ENCODE data around the gene WWOX. TPM values are rescaled to one million over a fixed set of nuclear protein-coding genes. Genes with fewer than 3 reads are reported as not detected.

The WWOX gene
- total and polyA plus RNA-seq, 2 of the 4 experiments (the other 2 are of a cell fraction): 2.7 to 5.4 TPM

GRCh38 chr16:78306361-78306760, 206.9 kb downstream of the WWOX start:
- Histone ChIP-seq H3K27ac (ENCODE audit: insufficient read depth, low read length) (no peak overlapping the region), H3K9ac (ENCODE audit: low read depth, low read length) (no peak overlapping the region), H2AK9ac (replicated peaks; ENCODE audit: low read depth, low read length, poor library complexity) (no peak overlapping the region), H3K23ac (ENCODE audit: low read depth, low read length) (no peak overlapping the region), H4K91ac (ENCODE audit: insufficient read depth, low read depth, low read length) (no peak overlapping the region), H2AK5ac (ENCODE audit: low read depth, low read length) (no peak overlapping the region), H3K36me3 (ENCODE audit: control insufficient read depth, insufficient read depth, low read length) (no peaks in the 10 kb centered on the region), H3K27me3 (ENCODE audit: control insufficient read depth, insufficient read depth, low read length) (no peaks in the 10 kb centered on the region), H4K20me1 (ENCODE audit: insufficient read depth, low read length) (no peaks in the 10 kb centered on the region), H2BK20ac (ENCODE audit: low read depth, low read length) (no peak overlapping the region), H2BK120ac (ENCODE audit: low read depth, low read length) (no peak overlapping the region), H2BK5ac (ENCODE audit: low read depth, low read length, poor library complexity, severe bottlenecking) (no peak overlapping the region), H4K8ac (ENCODE audit: low read depth in 2 of 2, low read length in 2 of 2) (no peak overlapping the region), H3K79me1 (ENCODE audit: low read depth in 1 of 2, low read length in 2 of 2) (no peaks in the 10 kb centered on the region), H3K4me1 (ENCODE audit: control insufficient read depth, insufficient read depth, low read length) (peaks cover 2% of the 10 kb centered on the region; the same call in 1 of the 2 replicates), H3K4me3 (ENCODE audit: insufficient read depth, low read depth, low read length) (no peak overlapping the region), H4K5ac (ENCODE audit: low read depth, low read length) (no peak overlapping the region), H2BK15ac (ENCODE audit: low read depth, low read length) (no peak overlapping the region), H3K56ac (ENCODE audit: extremely low read depth, insufficient read depth, low read length) (no peak overlapping the region), H3K4ac (ENCODE audit: low read depth, low read length) (no peak overlapping the region), H3K9me3 (ENCODE audit: control insufficient read depth, insufficient read depth, low read length) (peaks cover 7% of the 10 kb centered on the region), H3K4me2 (ENCODE audit: low read depth, low read length) (no peak overlapping the region), H3K18ac (ENCODE audit: low read depth, low read length) (no peak overlapping the region), H3K9me1 (ENCODE audit: insufficient read depth, low read length) (no peaks in the 10 kb centered on the region), H3K14ac (replicated peaks; ENCODE audit: low read depth, low read length) (no peak overlapping the region), H2AFZ (replicated peaks; ENCODE audit: low read length, poor library complexity) (no peak overlapping the region)
- CTCF ChIA-PET: no interaction called here
- dilution Hi-C loops (cut with HindIII; ENCODE audit: low sequenced_read_pairs, unreplicated experiment) (no loop called here), intact Hi-C loops (cut with micrococcal nuclease) (no loop called here), in situ Hi-C loops (cut with MboI; ENCODE audit: low sequenced_read_pairs) (no loop called here)
- TF ChIP-seq MXI1 (IDR thresholded peaks at IDR 0.05; ENCODE audit: borderline replicate concordance, low read depth, low read length) (no peak), SMC3 (IDR thresholded peaks at IDR 0.05; ENCODE audit: low read depth, low read length) (no peak), RFX5 (IDR thresholded peaks at IDR 0.05; ENCODE audit: low read depth, low read length) (no peak), BHLHE40 (IDR thresholded peaks at IDR 0.05; ENCODE audit: low read depth, low read length) (no peak), CTCF (conservative IDR thresholded peaks at IDR 0.05; ENCODE audit: low read depth, low read length) (no peak), RCOR1 (IDR thresholded peaks at IDR 0.05; ENCODE audit: insufficient replicate concordance, low read length) (no peak), MAZ (IDR thresholded peaks at IDR 0.05; ENCODE audit: borderline replicate concordance, low read depth, low read length) (no peak), CHD1 (IDR thresholded peaks at IDR 0.05; ENCODE audit: low read depth, low read length) (no peak), NFE2L2 (IDR thresholded peaks at IDR 0.05; ENCODE audit: low read depth, low read length) (no peak), MAFK (IDR thresholded peaks at IDR 0.05; ENCODE audit: low read depth, low read length) (no peak)
- DNase-seq: no peak
- BruUV-seq (replicated peaks): no TSS peak
- ATAC-seq (ENCODE audit: low read depth): no peak
- POLR2A ChIA-PET (ENCODE audit: unreplicated experiment): no interaction called here
- WGBS, 2 experiments (ENCODE audit: extremely low coverage in 2 of 2, insufficient read length in 1 of 2): no CpG with 5 or more reads among the region's 1 CpG
